ENCODE results near the gene CTSD.
"Not testable (repeated sequence)": the region's sequence is repeated elsewhere in the genome, so short reads cannot be mapped to it uniquely, and the experiment has no call there.

Gene CTSD

DNA sequence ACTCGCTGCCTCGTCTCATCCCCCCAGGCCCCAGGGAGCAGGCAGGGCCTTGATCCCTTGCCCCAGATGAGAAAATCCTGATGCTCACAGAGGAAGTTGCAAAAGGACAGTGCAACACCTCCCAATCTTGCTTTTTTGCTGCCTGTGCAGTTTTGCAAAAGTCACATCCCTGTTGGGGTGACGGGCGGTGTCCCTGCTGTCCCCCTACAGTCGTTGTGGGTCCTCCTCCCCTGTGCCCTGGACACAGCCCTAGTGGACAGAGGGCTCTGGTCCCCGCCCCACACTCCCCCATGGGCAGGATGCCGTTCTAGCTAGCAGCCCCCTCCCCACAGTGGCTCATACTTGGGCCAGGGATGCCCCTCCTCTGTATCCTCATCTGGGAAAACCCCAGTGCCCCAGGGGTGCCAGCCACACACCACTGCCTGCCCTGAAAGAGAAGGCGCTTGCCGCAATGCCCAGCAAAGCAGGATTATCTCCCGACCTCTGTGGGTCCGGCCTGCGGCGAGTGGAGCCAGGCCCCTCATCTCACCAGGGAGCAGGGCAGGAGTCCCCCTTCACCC is 18.4 kb upstream of the CTSD start:
- DNase-seq = no peak

DNA sequence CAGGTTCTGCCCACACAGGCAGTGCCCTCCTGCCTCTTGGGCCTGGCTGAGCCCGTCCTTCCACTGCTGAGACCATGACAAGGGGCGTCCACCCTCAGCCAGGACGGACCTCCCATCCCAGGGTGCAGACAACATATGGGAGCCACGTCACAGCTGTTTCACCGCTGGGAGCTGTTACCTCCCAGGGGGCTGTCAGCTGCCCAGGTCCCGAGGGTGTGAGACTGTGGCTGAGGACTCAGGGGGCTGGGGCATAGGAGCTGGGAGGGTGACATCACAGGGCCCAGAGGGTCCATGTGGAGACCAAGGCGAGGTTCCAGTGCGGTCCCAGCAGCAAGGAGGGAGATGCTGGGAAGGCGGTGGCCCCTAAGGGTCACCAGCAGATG is 17.9 kb upstream of the CTSD start:
- DNase-seq = no peak

GRCh38 chr11:1780700-1781592 is 17.2 kb upstream of the CTSD start:
- no peak for DNase-seq

DNA sequence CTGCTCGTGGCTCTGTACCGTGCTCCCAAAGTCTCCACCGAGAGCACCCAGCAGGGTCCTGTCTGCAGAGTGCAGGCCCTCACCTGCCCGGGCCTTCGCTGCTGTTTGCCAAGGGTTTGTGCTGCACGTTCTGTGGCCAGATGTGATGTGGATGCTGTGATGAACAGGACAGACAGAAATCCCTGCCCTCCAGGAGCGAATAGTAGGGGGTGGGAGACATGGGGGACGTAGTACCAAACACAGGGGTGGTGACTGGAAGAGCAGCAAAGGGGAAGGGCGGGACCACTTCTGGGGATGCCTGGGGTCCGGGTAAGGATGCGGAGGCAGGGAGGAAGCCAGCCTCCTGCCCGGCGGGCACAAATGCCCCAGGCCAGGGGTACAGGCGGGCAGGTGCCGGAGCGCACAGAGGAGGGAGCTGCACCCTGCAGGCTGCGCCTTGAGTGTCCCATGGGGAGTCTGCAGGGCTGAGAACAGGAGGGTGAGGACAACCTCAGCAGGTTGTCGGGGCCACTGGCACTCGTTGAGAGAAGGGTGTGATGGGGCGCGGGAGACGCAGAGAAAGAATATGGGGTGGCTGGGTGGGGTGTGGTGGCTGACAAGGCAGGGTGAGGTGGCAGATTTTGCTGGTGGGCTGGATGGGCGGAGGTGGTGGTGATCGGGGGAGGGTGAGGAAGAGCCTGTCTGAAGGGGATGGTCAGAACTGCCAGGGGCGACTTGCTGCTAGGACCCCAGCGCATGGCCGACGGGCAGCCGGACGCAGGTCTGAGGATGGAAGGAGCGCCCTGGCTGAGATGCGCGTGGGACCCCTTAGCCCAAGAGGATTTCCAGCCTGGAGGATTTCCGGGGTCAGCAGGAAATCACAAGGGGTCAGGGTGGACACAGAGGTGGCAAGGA is 16.3 kb upstream of the CTSD start:
- DNase-seq = no peak

DNA sequence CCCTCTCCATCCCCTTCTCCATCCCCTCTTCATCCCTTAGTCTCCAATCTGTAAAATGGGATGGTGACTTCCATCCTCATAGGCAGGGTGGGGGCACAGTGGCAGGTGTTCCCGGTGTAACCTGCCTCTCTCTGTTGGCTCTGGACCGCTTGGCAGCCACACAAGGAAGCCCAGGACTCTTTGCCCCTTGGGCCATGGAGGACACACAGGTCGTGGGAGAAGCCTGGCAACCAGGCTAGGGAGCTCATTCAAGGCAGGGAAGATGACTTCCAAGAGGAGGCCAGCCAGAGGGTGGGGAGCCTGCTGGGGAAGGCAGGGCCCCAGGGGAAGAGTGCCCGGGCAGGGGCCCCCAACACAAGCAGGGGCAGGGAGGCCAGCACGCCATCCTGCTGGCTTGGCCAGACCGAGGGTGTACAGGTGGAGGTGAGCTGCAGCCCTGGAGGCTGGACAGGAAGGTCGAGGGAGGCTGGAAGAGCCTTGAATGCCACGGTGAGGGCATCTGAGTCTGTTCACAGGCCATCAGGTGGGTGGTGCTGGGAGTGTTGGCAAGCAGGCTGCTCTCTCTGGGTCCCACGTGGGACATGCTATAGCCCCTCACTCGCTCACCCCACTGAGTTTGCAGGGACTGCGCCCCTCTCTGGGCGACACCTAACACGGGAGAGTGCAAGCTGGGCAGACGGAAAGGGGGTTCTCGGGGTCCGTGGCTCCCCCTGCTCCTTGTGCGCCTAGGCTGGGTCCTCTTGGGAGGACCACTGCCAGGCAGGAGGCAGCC is 15.5 kb upstream of the CTSD start:
- no peak for DNase-seq

DNA sequence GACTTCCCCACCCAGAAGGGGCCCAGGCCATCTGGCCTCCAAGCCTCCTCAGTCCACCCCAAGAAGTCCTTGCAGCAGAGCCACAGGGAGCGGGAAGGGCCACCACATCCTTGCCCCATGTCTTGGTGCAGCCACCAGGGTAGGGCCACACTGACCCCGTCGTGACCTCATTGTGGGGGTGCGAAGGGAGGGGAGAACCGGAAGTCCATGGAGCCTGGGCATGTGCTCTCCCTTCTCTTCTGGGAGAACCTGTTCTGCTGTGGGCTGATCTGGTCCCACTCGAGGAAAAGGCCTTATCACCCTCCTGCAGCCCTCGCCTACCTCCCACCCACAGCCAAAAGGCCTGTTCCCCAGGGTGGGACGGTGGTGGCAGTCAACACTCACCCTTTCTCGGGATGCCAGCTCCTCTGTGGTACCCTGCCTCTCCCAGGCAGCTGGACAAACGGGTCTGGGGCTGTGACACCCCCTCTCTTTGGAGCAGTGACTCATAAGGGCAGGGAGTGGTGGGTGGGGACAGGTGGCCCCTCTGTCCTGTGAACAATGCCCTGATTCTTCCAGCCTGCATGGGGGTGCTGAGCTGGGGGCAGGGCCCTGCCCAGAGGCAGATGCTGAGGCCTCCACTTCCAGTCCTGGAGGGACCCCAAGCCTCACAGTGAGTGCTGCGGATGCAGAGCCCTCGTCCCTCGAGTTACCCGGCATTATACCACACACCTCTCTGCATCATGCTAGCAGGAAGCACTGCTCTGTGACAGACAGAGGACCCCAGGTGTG is 14.6 kb upstream of the CTSD start:
- DNase-seq = no peak

GRCh38 chr11:1777737-1778136 is 14.0 kb upstream of the CTSD start:
- no peak for DNase-seq

GRCh38 chr11:1776944-1777715 is 13.4 kb upstream of the CTSD start:
- DNase-seq = no peak

DNA sequence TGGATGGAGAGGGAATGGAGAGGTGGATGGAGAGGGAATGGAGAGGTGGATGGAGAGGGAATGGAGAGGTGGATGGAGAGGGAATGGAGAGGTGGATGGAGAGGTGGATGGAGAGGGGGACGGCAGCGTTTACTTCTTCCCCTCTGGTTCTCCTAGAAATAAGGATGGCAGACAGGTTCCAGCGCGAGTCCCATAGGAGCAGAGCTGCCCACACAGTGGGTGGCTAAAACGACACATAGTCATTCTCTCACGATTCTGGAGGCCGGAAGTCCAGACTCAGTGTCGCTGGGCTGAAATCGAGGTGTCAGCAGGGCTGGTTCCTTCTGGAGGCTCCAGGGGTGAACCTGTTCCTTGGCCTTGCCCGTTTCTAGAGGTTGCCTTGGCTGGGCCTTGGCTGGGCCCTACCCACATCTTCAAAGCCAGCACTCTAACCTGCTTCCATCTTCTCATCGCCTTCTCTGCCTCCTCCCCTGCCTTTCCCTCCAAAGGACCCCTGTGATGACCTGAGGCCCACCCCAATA is 12.7 kb upstream of the CTSD start:
- no peak for DNase-seq

GRCh38 chr11:1774886-1775285 is 11.2 kb upstream of the CTSD start:
- no peak for DNase-seq

- DNase-seq = no peak
Observed at GRCh38 chr11:1773994-1774550, 10.3 kb upstream of the CTSD start.

GRCh38 chr11:1773131-1773993 is 9.6 kb upstream of the CTSD start:
- no peak for DNase-seq

GRCh38 chr11:1772270-1773130 is 8.8 kb upstream of the CTSD start:
- peak; percentile 71 for DNase-seq

- no peak for DNase-seq
Observed at GRCh38 chr11:1771700-1772099, 8.0 kb upstream of the CTSD start.

DNA sequence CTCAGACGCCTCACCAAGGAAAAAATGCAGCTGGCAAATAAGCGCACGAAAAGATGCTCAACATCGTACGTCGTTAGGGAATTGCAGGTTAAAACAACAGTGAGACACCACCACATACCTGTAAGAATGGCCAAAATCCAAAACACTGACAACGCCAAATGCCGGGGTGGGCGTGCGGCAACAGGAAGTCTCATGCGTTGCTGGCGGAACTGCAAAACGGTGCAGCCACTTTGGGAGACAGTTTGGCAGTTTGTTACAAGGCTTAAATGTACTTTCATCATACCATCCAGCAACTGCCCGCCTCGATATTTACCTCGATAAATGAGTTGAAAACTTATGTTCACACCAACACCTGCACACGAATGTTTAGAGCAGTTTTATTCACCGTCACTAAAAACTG is 7.5 kb upstream of the CTSD start:
- DNase-seq = no peak

- DNase-seq = no peak
Observed at GRCh38 chr11:1770528-1770927, 6.8 kb upstream of the CTSD start.

DNA sequence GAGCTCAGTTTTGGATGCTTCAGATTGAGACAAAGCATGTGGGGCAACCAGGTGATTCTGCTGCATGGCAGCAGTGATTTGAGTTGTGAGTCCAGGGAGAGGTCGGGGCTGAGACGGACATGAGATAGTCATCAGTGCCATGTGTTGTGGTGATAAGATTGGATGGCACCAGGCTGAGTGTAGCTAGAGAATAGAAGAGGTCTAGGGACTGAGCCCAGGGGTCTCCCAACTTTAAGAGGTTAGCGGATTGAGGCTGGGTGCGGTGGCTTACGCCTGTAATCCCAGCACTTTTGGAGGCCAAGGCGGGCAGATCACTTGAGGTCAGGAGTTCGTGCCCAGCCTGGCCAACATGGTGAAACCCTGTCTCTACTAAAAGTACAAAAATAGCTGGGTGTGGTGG is 6.3 kb upstream of the CTSD start:
- no peak for DNase-seq

DNA sequence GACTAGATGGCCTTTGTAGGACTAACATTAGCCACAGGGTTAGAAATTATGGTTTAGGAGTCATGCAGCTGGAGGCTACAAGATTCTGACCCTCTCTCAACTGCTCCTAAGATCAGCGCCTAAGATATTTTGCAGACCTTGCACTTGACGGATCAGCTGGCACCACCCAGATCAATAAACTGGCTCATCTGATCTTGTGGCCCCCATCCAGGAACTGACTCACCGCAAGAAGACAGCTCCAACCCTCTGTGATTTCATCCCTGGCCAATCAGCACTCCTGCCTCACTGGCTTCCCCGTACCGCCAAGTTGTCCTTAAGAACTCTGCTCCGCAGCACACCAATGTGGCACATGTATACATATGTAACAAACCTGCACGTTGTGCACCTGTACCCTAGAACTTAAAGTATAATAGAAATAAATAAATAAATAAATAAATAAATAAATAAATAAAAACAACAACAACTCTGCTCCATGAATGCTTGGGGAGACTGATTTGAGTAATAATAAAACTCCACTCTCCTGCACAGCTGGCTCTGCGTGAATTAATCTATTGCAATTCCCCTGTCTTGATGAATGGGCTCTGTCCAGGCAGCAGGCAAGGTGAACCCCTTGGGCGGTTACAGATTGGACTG is 5.7 kb upstream of the CTSD start:
- not testable (repeated sequence) for DNase-seq

Measured in eye (tissue), 1 donor.